GM19468 (cell line): Measurements from ENCODE around the gene GAB4.

Source experiments
- ATAC-seq: cut with Tn5 transposase; IDR thresholded peaks from one replicate; pipeline ENCODE4 v1.9.1; 2021; ENCODE audit warnings: mild to moderate bottlenecking, moderate library complexity, moderate number of reproducible peaks; ENCODE audit not compliant: unreplicated experiment; ENCODE audit errors: extremely low read depth

The GAB4 gene

DNA sequence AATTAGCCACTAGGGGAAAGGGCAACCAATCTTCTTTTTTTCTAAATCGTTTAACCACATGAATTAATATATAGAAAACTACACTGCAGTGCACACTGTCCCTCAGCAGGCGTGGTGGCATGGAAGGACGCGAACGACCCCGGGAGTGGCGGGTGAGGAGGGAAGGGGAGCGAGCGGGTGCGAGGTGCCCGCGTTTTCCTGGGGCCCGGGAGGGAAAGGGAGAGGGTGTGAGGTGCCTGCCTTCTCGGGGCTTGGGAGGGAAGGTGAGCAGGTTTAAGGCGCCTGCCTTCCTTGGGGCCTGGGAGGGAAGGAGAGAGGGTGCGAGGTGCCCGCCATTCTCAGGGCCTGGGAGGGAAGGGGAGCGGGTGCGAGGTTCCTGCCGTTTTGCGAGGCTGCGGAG, 765 bp downstream of the GAB4 start:
- no peak for ATAC-seq

DNA sequence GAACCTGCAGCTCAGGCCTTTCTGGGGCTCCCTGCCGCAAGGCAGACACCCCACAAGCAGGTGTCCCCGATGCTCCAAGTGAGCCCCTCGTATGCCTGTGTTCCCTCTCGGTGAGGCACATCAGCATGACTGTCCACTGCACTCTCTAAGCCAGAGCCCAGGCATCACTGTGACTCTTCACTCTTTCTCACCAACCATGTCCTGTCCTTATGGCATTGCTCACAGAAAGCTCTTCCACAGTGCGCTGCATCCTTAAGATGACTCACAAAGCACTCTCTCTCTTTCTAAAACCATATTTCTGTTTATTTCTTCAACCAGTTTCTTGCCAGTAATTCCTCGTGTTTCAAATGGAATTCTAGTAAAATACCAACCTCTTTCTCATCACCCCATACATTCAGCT, 18.1 kb downstream of the GAB4 start:
- no peak for ATAC-seq

DNA sequence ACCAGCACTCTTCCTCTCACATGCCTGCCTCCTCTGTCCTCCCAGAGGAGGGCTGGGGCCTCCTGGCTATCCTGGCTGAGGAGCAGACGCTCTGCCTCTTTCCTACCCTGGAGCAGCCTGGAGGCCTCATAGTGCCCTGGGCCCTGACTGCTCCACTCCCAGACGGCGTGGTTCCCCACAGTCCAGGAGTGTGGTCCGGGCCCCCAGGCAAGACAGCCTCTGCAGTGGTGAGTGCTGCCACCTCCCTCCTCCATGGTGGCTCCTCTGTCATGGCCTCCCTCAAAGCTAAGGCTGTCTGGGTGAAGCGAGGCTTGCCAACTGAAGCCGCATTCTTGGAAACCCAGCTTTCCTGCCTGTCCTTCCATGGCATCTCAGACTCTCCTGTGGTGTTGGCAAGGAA, 19.8 kb downstream of the GAB4 start:
- no peak for ATAC-seq

DNA sequence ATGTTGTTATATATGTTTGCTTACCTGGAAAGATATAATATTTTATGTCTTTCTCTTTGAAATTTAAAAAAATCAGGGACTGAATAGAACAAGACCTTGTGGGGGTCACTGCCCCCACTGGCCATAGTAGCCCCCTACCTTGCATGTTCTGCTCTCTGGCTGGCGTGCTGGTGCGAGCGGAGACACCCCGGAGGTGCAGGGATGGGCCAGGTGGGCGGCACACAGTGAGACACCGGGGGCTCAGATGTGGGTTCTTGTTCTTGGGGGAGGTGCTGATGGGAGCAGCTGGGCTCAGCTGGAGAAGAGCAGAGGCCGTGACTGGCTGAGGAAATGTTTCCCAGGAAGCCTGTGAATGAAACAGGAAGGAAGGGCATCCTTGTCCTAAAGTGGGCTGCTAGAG, 20.2 kb downstream of the GAB4 start:
- no peak for ATAC-seq

DNA sequence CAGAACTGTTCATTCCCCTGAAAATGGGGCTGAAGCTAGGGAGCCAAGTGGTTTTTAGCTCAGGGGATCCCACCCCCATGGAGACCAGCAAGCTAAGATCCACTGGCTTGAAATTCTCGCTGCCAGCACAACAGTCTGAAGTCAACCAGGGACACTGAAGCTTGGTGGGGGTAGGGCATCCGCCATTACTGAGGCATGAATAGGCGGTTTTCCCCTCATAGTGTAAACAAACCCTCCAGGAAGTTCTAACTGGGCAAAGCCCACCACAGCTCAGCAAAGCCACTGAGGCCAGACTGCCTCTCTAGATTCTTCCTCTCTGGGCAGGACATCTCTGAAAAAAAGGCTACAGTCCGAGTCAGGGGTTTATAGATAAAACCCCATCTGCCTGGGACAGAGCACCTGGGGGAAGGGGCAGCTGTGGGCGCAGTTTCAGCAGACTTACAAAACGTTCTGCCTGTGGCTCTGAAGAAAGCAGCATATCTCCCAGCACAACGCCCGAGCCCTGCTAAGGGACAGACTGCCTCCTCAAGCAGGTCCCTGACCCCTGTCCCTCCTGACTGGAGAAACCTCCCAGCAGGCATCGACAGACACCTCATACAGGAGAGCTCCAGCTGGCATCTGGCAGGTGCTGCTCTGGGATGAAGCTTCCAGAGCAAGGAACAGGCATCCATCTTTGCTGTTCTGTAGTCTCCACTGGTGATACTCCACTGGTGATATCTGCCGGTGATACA, 32.7 kb downstream of the GAB4 start:
- ATAC-seq = no peak

DNA sequence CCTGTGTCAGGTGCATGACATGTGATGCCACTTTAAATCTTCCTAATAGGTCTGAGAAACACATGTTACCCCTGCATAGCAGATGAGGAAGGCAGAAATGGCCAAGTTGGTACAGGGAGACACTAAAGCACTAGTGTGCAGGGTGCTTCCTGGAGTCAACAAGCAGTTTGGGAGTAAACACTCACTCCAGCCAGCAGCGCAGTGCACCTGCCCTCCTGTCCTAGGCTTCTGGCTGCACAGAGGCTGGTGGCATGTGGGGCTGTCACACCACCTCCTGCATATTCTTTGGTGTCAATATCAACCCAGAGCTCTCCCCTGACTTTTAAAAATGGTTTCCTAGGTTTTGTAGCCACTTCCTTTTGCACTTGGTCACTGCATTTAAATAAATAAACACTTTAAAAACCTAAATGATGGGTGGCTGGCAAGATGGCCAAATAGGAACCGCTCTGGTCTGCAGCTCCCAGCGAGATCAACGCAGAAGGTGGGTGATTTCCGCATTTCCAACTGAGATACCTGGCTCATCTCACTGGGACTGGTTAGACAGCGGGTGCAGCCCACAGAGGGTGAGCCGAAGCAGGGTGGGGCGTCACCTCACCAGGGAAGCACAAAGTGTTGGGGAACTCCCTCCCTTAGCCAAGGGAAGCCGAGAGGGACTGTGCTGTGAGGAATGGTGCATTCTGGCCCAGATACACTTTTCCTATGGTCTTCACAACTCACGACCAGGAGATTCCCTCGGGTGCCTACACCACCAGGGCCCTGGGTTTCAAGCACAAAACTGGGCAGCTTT, 33.5 kb downstream of the GAB4 start:
- no peak for ATAC-seq

DNA sequence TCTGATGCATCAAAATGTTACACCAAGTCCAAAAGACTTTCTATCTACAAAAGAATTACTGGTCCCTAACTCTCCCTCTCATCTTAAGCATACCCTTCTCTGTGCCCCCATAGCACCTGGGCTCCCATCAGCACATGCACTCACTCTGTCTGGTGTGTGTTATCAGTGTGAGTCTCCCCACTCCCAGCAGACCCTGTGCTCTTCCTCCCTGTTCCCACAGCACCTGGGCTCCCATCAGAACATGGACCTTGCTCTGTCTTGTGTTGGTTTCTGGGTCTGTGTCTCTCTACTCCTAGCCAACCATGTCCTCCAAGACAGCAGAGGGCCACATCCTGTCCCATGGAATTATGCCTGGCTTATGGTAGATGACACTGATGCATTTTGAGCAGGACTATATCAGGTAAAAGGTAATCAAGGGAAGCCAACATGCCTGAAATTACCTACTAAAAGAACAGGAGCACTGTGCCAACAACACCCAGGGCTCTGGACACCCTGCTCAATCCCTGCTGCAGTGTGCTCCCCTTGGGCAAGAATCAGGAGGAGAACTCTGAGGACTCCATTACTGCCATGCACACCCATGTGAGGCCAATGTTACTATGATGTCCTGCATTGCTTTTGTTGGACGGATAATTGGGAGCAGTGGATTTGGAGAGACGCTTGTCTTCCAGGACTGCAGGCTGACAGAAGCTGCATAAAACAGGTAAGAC, 34.3 kb downstream of the GAB4 start:
- ATAC-seq = no peak

DNA sequence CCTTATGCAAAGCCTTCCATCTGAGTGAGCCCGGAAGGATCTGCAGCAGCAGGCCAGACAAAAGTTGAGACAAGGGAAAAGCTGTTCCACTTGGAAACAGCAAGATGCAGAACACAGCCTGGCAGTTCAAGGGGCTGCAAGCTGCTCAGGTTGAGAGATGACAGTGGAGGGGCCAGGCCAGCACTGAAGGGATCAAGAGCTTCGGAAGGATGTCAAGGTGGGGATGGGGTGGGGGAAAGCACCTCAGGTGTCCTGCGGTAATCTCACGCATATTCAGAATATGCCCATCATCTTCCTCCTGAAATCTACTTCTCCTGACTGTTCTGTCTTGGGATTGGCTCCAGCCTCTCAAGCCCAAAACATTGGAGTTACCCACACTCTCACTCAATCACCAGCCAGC, 35.7 kb downstream of the GAB4 start:
- ATAC-seq = no peak

DNA sequence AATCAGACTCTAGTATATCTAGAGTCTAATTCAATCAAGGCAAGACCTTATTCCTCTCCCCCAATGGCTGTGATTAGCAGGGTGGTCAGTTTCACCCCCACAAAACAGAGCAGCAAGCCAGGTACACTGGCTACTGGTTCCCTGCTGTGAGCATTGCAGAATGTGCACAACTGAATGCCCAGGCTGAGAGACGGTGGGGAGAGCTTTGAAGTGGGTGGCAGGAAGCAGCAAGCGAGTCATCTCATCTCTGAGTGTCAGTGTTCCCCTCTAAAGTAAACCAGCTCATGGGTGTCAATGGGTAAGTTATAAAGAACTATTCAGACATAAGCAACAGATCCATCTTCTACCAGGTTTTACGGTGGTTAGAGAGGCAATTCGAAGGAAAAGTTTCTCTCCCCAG, 37.6 kb downstream of the GAB4 start:
- no peak for ATAC-seq

DNA sequence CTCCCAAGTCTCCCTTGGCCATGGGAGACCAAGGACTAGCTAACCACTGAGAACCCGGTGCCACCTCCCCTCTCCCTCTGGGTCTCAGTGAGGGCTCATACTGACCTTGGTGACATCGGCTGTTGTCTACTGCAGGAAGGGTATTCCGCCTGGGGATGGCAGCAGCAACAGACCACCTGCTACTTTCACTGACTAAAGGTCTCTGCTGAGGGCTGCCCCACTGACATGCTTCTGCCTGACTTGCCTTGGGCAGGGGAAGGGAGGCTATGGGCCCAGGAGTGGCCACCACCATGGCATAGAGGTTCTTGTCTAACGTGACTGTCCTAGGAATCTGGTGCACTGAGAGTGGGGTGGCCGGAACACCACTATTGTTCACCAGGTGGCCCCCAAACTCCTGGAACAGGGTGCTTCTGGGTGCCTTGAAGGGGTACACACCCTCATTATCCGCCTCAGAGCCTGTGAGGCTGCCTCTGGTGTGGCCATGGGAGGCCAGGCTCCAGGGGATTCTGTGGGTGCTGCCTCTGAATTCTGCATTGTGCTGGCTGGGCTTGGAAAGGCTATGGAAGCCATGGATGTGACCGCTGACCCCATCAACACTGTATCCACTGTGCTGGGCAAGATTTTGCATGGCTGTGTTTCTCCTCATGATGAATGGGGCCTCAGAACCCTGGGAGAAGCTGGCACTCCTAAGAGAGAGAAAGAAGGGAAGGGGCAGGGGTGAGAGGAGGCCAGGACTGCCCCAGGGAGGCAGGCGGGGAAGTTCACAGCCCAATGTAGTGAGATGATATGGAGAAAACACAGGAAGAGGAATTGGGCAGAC, 38.3 kb downstream of the GAB4 start:
- ATAC-seq = no peak

DNA sequence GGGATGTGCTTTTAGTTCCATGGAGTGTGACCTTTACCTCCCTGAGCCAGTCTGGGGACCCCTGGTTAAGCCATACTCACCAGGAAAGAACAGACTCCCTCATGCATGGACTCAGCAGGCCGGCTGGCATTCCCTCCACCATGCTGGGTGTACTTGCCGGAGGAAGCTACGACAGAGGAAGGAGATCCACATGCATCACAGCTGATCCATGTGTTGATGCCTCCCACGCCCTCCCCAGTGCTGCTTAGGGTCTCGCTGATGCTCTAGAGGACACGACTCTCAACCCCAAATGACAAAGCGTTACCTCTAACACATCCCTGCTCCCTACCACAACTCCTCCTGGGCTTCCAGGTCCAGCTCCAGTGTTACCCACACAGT, 39.8 kb downstream of the GAB4 start:
- no peak for ATAC-seq

DNA sequence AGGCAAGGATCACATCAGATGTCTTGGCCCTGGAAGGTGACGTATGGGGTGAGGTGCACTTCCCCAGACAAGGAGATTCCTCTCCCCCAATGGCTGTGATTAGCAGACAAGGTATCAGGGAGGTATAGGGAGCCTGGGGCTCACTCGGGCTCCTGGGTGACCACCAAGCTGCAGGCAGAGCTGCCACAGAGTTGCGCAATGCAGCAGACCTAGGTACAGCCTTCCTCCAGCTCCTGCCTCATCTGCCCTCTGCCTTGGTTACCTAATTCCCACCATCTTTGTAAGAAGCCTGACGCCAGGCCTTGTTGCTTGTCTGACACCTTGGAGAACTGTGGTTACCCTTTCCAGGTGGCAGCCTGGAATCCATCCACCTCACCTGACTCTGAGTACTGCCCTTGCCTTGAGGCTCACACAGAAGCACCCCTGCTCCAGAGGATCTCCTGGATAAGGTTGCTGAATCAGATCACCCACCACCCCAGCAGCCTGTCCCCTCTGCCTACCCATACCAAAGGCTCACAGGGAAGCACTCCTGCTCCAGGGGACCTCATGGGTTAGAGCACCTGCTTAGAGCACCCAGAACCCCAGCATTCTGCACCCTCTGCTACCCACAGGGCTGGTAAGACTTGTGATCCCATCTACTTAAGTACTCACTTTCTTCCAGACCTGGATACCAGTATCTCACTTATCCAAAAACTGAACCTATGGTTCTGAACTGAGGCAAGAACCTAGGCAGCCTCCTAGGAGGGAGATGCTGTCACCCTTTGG, 40.4 kb downstream of the GAB4 start:
- ATAC-seq = no peak

DNA sequence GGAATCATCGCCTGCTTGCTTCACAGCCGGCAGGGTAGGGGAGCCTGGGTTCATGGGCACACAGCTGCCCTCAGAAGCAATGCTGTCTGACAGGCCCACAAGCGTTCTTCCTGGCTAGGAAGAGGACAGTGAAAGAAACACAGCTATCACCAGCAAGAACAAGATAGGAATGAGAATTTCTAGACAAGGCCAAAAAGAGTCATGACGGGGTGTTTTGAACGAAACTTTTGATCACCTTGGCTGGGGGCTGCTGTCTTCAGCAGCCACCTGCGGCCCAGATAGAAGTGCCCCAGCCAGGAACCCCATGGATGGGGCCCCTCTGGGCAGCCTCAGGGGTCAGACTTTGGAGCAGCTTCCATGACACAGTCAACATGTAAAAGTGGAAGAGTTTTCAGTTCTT, 41.8 kb downstream of the GAB4 start:
- no peak for ATAC-seq

DNA sequence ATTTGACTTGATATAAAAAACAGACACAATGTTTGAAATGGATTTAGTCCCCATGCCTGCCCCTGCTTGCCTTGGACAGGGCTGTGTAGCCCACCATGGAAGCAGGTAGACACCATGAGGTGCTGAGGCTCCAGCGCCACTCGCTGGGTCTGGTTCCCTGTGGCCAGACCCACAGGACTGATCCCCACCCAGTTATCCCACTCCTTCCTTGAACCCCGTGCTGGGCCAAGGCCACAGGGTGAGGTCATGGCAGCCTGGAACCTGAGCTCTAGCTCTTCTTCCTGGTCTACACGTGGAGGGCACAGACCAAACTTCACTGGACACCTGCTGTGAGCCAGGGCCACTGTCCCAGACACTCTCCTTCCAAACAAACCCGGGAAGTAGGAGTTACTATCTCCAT, 42.5 kb downstream of the GAB4 start:
- no peak for ATAC-seq

DNA sequence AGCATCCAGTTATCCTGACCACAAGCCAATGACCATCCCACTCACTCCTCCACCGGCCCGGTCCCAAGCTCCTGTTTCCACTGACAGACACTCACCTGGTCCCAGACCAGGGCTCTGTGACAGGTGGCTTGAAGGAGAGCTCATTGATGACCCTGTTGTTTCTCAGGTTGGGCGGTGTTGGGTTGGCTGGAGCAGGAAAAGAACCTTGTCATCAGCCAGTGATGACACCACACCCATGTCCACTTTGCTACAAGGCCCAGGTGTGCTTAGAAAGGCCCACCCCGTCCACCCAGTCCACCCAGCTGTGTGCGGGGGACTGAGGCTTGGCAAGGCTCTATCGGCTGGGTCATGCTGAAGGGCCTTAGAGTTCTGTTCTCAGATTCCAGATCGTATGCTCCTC, 42.9 kb downstream of the GAB4 start:
- ATAC-seq = no peak

DNA sequence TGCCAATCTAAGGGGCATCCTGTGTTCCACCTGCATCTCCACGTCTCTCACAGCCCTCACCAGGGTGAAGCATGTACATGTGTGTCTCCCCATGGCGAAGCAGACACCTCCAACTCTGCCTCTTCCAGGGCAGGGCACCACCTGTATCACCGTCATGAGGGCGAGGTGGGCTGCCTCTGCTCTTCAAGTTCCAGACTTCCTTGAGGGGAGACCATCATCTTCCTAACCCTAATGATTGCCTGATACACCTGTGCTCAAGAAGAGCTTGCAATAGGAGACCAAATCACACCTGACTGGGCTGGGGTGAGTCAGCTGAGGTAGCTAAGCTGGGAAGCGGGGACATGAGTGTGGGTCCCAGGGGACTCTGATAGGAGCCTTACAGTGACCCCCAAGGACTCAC, 43.7 kb downstream of the GAB4 start:
- ATAC-seq = no peak

DNA sequence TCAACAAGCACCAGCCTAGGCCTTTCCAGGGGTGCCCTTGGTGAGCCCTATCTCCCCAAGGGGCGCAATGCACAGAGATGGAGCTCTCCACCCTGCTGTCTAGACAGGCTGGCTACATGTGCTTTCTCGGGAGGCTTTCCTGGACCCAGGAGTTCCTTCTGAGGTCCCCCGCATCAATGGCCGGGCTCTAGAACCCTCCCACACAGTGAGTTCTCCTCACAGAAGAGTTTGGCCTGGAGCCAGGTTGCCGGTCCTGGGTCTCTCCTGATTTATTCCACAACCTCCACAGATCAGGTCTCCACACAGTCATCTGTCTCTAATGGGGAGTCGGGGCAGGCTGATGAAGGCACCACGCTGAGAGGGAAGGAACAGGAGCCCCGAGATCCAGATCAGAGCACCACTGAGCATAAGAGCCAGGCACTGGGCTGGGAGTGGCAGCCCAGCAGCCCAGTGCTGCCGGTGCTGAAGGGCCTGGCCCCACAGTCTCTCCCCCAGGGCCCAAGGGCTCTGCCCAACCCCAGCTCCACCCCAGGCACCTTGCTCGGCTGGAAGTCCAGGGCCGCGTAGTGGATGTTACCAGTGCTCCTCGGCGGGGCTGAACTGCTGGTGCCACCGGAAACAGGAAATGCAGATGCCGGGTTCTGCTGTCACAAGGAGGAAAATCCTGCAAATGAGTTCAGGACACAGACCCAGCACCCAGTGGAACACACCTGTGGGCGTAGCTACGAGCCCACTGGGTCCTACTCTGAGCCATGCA, 44.7 kb downstream of the GAB4 start:
- ATAC-seq = no peak

DNA sequence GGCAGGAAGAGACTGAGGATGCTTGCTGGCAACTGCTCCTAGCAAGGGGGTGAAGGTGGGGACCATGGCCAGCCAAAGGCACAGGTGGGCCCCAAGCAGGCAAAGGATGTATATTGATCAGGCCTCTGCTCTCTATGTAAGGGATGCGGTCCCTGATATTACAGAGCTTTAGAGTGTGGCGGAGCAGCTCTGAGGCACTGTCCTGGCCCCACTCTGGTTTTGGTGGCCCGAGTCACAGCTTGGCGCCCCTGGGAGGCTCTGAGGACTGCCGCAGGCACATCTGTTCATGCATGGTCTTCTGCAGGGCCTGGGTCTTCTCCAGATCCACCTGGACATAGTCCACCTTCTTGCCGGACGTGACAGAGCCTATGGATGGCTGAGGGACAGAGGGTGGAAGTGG, 45.5 kb downstream of the GAB4 start:
- no peak for ATAC-seq
